AG04449 (cell line): ENCODE results near the gene KDM5B.
"Not testable (repeated sequence)": the region's sequence is repeated elsewhere in the genome, so short reads cannot be mapped to it uniquely, and the experiment has no call there.

ENCODE experiments used
- CTCF ChIA-PET: fragments of 350-600 bp; formaldehyde crosslinking; extraction: SDS; loops from one replicate; lab custom pipeline; 2021; ENCODE audit warnings: antibody characterized with exemption; lab: Yijun Ruan, JAX
- POLR2A ChIA-PET: fragments of 400-600, 350-600 bp; formaldehyde crosslinking; extraction: SDS; loops from one replicate; lab custom pipeline; 2020; ENCODE audit warnings: antibody characterized with exemption, inconsistent platforms; lab: Yijun Ruan, JAX
- DNase-seq: peaks from one replicate; pipeline ENCODE4 v3.0.0-alpha.2; 2010; ENCODE audit warnings: low read depth, low spot score
- H3K4me3 ChIP-seq: 2 replicates; pipeline ENCODE4 v1.5.1; 2011; ENCODE audit warnings: low read depth, mild to moderate bottlenecking, control low read depth, low read length
- CTCF ChIP-seq: IDR thresholded peaks from one replicate; pipeline ENCODE4 v1.5.1; 2011; ENCODE audit warnings: mild to moderate bottlenecking, moderate library complexity, low read length, control low read depth, inconsistent platforms; ENCODE audit not compliant: insufficient read depth; ENCODE audit errors: missing control alignments

KDM5B gene

GRCh38 chr1:202750761-202751160 lies 57.5 kb downstream of the KDM5B start:
- no peak for DNase-seq
- H3K4me3 ChIP-seq, result no peak overlapping the region
- ChIA-PET CTCF (interaction anchor here (0.6 to 3.3 kb wide), 8 partner anchors 8 to 249 kb away, joined by 3 to 14 read pairs (median 3); no protein-coding TSS in a partner anchor), POLR2A (no interaction called here)
- TF ChIP-seq CTCF, result no peak

GRCh38 chr1:202750024-202750423 lies 58.2 kb downstream of the KDM5B start:
- TF ChIP-seq CTCF, result no peak
- DNase-seq, result no peak
- no peak overlapping the region for H3K4me3 ChIP-seq
- CTCF ChIA-PET, result interaction anchor here (1.5 to 3.3 kb wide), 4 partner anchors 9 to 250 kb away, joined by 3 to 14 read pairs (median 4); no protein-coding TSS in a partner anchor
- POLR2A ChIA-PET, result no interaction called here

- no peak overlapping the region for H3K4me3 ChIP-seq
- no peak for TF ChIP-seq CTCF
- ChIA-PET POLR2A (no interaction called here), CTCF (interaction anchor here (0.9 to 1.2 kb wide), 3 partner anchors 21 to 107 kb away, joined by 3 to 4 read pairs (median 4); no protein-coding TSS in a partner anchor)
- DNase-seq, result no peak
Measured at GRCh38 chr1:202745323-202745888, 62.8 kb downstream of the KDM5B start.

- CTCF ChIA-PET, result interaction anchor here (0.9 to 1.2 kb wide), 3 partner anchors 20 to 107 kb away, joined by 3 to 4 read pairs (median 4); no protein-coding TSS in a partner anchor
- H3K4me3 ChIP-seq, POLR2A ChIA-PET, DNase-seq: not testable (repeated sequence)
Measured at GRCh38 chr1:202744770-202745169, 63.5 kb downstream of the KDM5B start.

GRCh38 chr1:202742496-202742895 lies 65.7 kb downstream of the KDM5B start:
- ChIA-PET CTCF (no interaction called here), POLR2A (no interaction called here)
- no peak overlapping the region for H3K4me3 ChIP-seq
- TF ChIP-seq CTCF, result no peak
- no peak for DNase-seq

GRCh38 chr1:202733251-202733650 lies 75.0 kb downstream of the KDM5B start:
- H3K4me3 ChIP-seq, result no peak overlapping the region
- no peak for DNase-seq
- TF ChIP-seq CTCF, result no peak
- ChIA-PET POLR2A (interaction anchor here (1.2 kb wide), 1 partner anchor 75 kb away, joined by 4 read pairs; the partner anchor contains the start of gene KDM5B), CTCF (interaction anchor here (0.7 to 1.4 kb wide), 4 partner anchors 13 to 17 kb away, joined by 3 to 7 read pairs (median 3); no protein-coding TSS in a partner anchor)
